Measurements from ENCODE around the gene KLHDC3. TPM values are rescaled to one million over a fixed set of nuclear protein-coding genes. Genes with fewer than 3 reads are reported as not detected.

KLHDC3 gene
- total and polyA plus RNA-seq, 2 donors (not counting 1 experiment from before 2014, with no cell fraction given), result 47.4 to 50.7 TPM

GRCh38 chr6:43060034-43060754 is 46.1 kb downstream of the KLHDC3 start:
- peak overlapping the region; percentile 89 for H2AFZ ChIP-seq (ENCODE audit: insufficient read depth, low read depth, low read length, poor library complexity, severe bottlenecking)
- peaks cover 33% of the 10 kb centered on the region for H3K79me2 ChIP-seq (ENCODE audit: control insufficient read depth, insufficient read depth, low read length)
- H3K9me3 ChIP-seq (ENCODE audit: control extremely low read depth in 1 of 3, control insufficient read depth in 2 of 3, insufficient read depth in 1 of 3, low read length in 2 of 3), result no peaks in the 10 kb centered on the region
- no peaks in the 10 kb centered on the region for H3K27me3 ChIP-seq (replicated peaks in 1 of 4; ENCODE audit: control extremely low read depth in 1 of 4, control insufficient read depth in 3 of 4, insufficient read depth in 4 of 4, low read length in 3 of 4)
- Mint-ChIP-seq H3K27ac (peak overlapping the region; percentile 100), H3K27me3 (no peaks in the 10 kb centered on the region), H3K4me3 (peak overlapping the region; percentile 99), H3K9me3 (ENCODE audit: insufficient read depth) (no peaks in the 10 kb centered on the region), H3K4me1 (peaks cover 37% of the 10 kb centered on the region)
- ChIA-PET CTCF (interaction anchor here (0.7 to 1.2 kb wide), 3 partner anchors 39 to 1013 kb away, joined by 3 read pairs; partner anchors contain the start of gene RRP36), POLR2A (interaction anchor here (1.1 kb wide), 1 partner anchor 46 kb away, joined by 9 read pairs; the partner anchor contains the start of genes KLHDC3 and MEA1)
- H3K4me2 ChIP-seq (replicated peaks; ENCODE audit: low read depth, low read length, poor library complexity, severe bottlenecking), result peak overlapping the region; percentile 87
- peak overlapping the region; percentile 76 to 86 for H3K27ac ChIP-seq (ENCODE audit: low read length in 2 of 2)
- intact Hi-C loops (cut with micrococcal nuclease), result no loop called here
- H4K20me1 ChIP-seq (ENCODE audit: control insufficient read depth, insufficient read depth, low read length, poor library complexity, severe bottlenecking), result peaks cover 11% of the 10 kb centered on the region
- DNase-seq (no peak), ATAC-seq (ENCODE audit: low read depth) (no peak)
- H3K9ac ChIP-seq (ENCODE audit: low read length), result peak overlapping the region; percentile 79
- TF ChIP-seq EZH2 (IDR thresholded peaks at IDR 0.05; ENCODE audit: borderline replicate concordance, insufficient read depth, low read depth, low read length, poor library complexity, severe bottlenecking) (no peak), CTCF (IDR thresholded peaks at IDR 0.05) (no peak)
- peak overlapping the region; percentile 76 to 96 (median 89) for H3K4me3 ChIP-seq (ENCODE audit: control extremely low read depth in 1 of 5, extremely low read depth in 1 of 5, insufficient read depth in 1 of 5, low read depth in 2 of 5, low read length in 4 of 5)
- H3K4me1 ChIP-seq (ENCODE audit: control insufficient read depth in 2 of 2, insufficient read depth in 2 of 2, low read length in 2 of 2), result peaks cover 16 to 22% of the 10 kb centered on the region in 2 donors
- peaks cover 0 to 18% of the 10 kb centered on the region in 2 experiments for H3K36me3 ChIP-seq (replicated peaks in 1 of 2; ENCODE audit: control extremely low read depth in 1 of 2, control insufficient read depth in 1 of 2, extremely low read depth in 1 of 2, insufficient read depth in 2 of 2, low read length in 1 of 2)
- WGBS (ENCODE audit: insufficient coverage), result 17% methylated on average over 10 of the region's 15 CpGs
